HEK293 (cell line): Measurements from ENCODE around the gene THBS3.

Source experiments
- GLIS2 ChIP-seq: fragments of 450-650 bp; formaldehyde crosslinking; IDR thresholded peaks from 2 replicates; pipeline ENCODE4 v1.5.1; 2016; ENCODE audit warnings: missing biosample characterization, missing genetic modification characterization
- PBX3 ChIP-seq: sonication (generic); formaldehyde crosslinking; IDR thresholded peaks from 2 replicates; pipeline ENCODE4 v1.8.1; 2022; ENCODE audit warnings: mild to moderate bottlenecking, moderate library complexity, missing genetic modification reagents
- RBAK ChIP-seq: fragments of 450-650 bp; formaldehyde crosslinking; IDR thresholded peaks from 2 replicates; pipeline ENCODE4 v1.5.1; 2016; ENCODE audit warnings: missing biosample characterization, missing genetic modification characterization
- SCRT2 ChIP-seq: fragments of 450-650 bp; formaldehyde crosslinking; IDR thresholded peaks from 2 replicates; pipeline ENCODE4 v1.5.1; 2016; ENCODE audit warnings: missing biosample characterization, missing genetic modification characterization
- SETDB1 ChIP-seq: IDR thresholded peaks from one replicate; pipeline ENCODE4 v1.6.1; 2017; ENCODE audit warnings: mild to moderate bottlenecking, low read length, moderate library complexity, mixed read lengths; ENCODE audit not compliant: insufficient read length
- SP7 ChIP-seq: fragments of 450-650 bp; formaldehyde crosslinking; IDR thresholded peaks from 2 replicates; pipeline ENCODE4 v1.5.1; 2016; ENCODE audit warnings: missing biosample characterization, missing genetic modification characterization
- ZBTB21 ChIP-seq: fragments of 450-650 bp; formaldehyde crosslinking; IDR thresholded peaks from 2 replicates; pipeline ENCODE4 v1.5.1; 2017; ENCODE audit warnings: missing biosample characterization, missing genetic modification characterization
- ZBTB8A ChIP-seq: fragments of 450-650 bp; formaldehyde crosslinking; IDR thresholded peaks from 2 replicates; pipeline ENCODE4 v1.5.1; 2016; ENCODE audit warnings: missing biosample characterization, missing genetic modification characterization
- ZNF132 ChIP-seq: fragments of 450-650 bp; formaldehyde crosslinking; IDR thresholded peaks from 2 replicates; pipeline ENCODE4 v1.5.1; 2017; ENCODE audit warnings: missing biosample characterization, missing genetic modification characterization, borderline replicate concordance
- ZNF174 ChIP-seq: fragments of 450-650 bp; formaldehyde crosslinking; IDR thresholded peaks from 2 replicates; pipeline ENCODE4 v1.5.0; 2017; ENCODE audit warnings: missing biosample characterization, mild to moderate bottlenecking, missing genetic modification characterization
- ZNF184 ChIP-seq: fragments of 450-650 bp; IDR thresholded peaks from 2 replicates; pipeline ENCODE4 v1.5.1; 2018; ENCODE audit warnings: missing biosample characterization, mild to moderate bottlenecking, missing genetic modification characterization
- ZNF214 ChIP-seq: fragments of 450-650 bp; formaldehyde crosslinking; IDR thresholded peaks from 2 replicates; pipeline ENCODE4 v1.5.1; 2017; ENCODE audit warnings: missing biosample characterization, mild to moderate bottlenecking, missing genetic modification characterization, borderline replicate concordance
- ZNF239 ChIP-seq: fragments of 450-650 bp; formaldehyde crosslinking; IDR thresholded peaks from 2 replicates; pipeline ENCODE4 v1.5.1; 2016; ENCODE audit warnings: missing biosample characterization, missing genetic modification characterization
- ZNF24 ChIP-seq: fragments of 450-650 bp; formaldehyde crosslinking; IDR thresholded peaks from 2 replicates; pipeline ENCODE4 v1.5.1; 2016; ENCODE audit warnings: missing biosample characterization, missing genetic modification characterization
- ZNF311 ChIP-seq: fragments of 450-650 bp; formaldehyde crosslinking; IDR thresholded peaks from 2 replicates; pipeline ENCODE4 v1.5.1; 2017; ENCODE audit warnings: missing biosample characterization, missing genetic modification characterization, borderline replicate concordance
- ZNF37A ChIP-seq: fragments of 450-650 bp; IDR thresholded peaks from 2 replicates; pipeline ENCODE4 v1.5.1; 2018; ENCODE audit warnings: missing biosample characterization, missing genetic modification characterization
- ZNF423 ChIP-seq: fragments of 450-650 bp; formaldehyde crosslinking; IDR thresholded peaks from 2 replicates; pipeline ENCODE4 v1.5.1; 2016; ENCODE audit warnings: missing biosample characterization, missing genetic modification characterization
- ZNF449 ChIP-seq: fragments of 450-650 bp; formaldehyde crosslinking; IDR thresholded peaks from 2 replicates; pipeline ENCODE4 v1.5.1; 2017; ENCODE audit warnings: missing biosample characterization, mild to moderate bottlenecking, missing genetic modification characterization, moderate library complexity
- ZNF473 ChIP-seq: fragments of 450-650 bp; formaldehyde crosslinking; IDR thresholded peaks from 2 replicates; pipeline ENCODE4 v1.5.1; 2017; ENCODE audit warnings: missing biosample characterization, missing genetic modification characterization
- ZNF48 ChIP-seq: fragments of 450-650 bp; formaldehyde crosslinking; IDR thresholded peaks from 2 replicates; pipeline ENCODE4 v1.5.1; 2016; ENCODE audit warnings: missing biosample characterization, missing genetic modification characterization
- ZNF544 ChIP-seq: fragments of 450-650 bp; formaldehyde crosslinking; IDR thresholded peaks from 2 replicates; pipeline ENCODE4 v1.5.0; 2017; ENCODE audit warnings: missing biosample characterization, missing genetic modification characterization
- ZNF548 ChIP-seq: fragments of 450-650 bp; formaldehyde crosslinking; IDR thresholded peaks from 2 replicates; pipeline ENCODE4 v1.5.1; 2016; ENCODE audit warnings: missing biosample characterization, missing genetic modification characterization
- ZNF549 ChIP-seq: fragments of 450-650 bp; IDR thresholded peaks from 2 replicates; pipeline ENCODE4 v1.5.1; 2018; ENCODE audit warnings: missing biosample characterization, missing genetic modification characterization, mild to moderate bottlenecking, inconsistent platforms, moderate library complexity
- ZNF558 ChIP-seq: fragments of 450-650 bp; formaldehyde crosslinking; IDR thresholded peaks from 2 replicates; pipeline ENCODE4 v1.5.1; 2016; ENCODE audit warnings: missing biosample characterization, missing genetic modification characterization
- ZNF621 ChIP-seq: fragments of 450-650 bp; formaldehyde crosslinking; IDR thresholded peaks from 2 replicates; pipeline ENCODE4 v1.5.1; 2017; ENCODE audit warnings: missing biosample characterization, missing genetic modification characterization
- ZNF629 ChIP-seq: fragments of 450-650 bp; formaldehyde crosslinking; IDR thresholded peaks from 2 replicates; pipeline ENCODE4 v1.5.1; 2017; ENCODE audit warnings: missing biosample characterization, missing genetic modification characterization
- ZNF639 ChIP-seq: fragments of 450-650 bp; formaldehyde crosslinking; IDR thresholded peaks from 2 replicates; pipeline ENCODE4 v1.5.1; 2016; ENCODE audit warnings: missing biosample characterization, missing genetic modification characterization
- ZNF654 ChIP-seq: fragments of 450-650 bp; formaldehyde crosslinking; IDR thresholded peaks from 2 replicates; pipeline ENCODE4 v1.5.1; 2016; ENCODE audit warnings: low read depth, missing biosample characterization, missing genetic modification characterization
- ZNF664 ChIP-seq: fragments of 450-650 bp; formaldehyde crosslinking; IDR thresholded peaks from 2 replicates; pipeline ENCODE4 v1.5.1; 2016; ENCODE audit warnings: missing biosample characterization, missing genetic modification characterization
- ZNF677 ChIP-seq: fragments of 450-650 bp; IDR thresholded peaks from 2 replicates; pipeline ENCODE4 v1.5.0; 2018; ENCODE audit warnings: missing biosample characterization, mild to moderate bottlenecking, missing genetic modification characterization, moderate library complexity
- ZNF768 ChIP-seq: fragments of 450-650 bp; formaldehyde crosslinking; IDR thresholded peaks from 2 replicates; pipeline ENCODE4 v1.5.1; 2018; ENCODE audit warnings: missing biosample characterization, mild to moderate bottlenecking, missing genetic modification characterization
- ZNF792 ChIP-seq: fragments of 450-650 bp; formaldehyde crosslinking; IDR thresholded peaks from 2 replicates; pipeline ENCODE4 v1.5.1; 2016; ENCODE audit warnings: missing biosample characterization, missing genetic modification characterization
- ZSCAN16 ChIP-seq: fragments of 450-650 bp; formaldehyde crosslinking; IDR thresholded peaks from 2 replicates; pipeline ENCODE4 v1.5.1; 2016; ENCODE audit warnings: missing biosample characterization, missing genetic modification characterization
- TF ChIP-seq, protein P1 (sequence below): fragments of 450-650 bp; formaldehyde crosslinking; IDR thresholded peaks from 2 replicates; pipeline ENCODE4; 2016; ENCODE audit warnings: missing biosample characterization, missing genetic modification characterization
- TF ChIP-seq, protein P2 (sequence below): fragments of 450-650 bp; formaldehyde crosslinking; IDR thresholded peaks from 2 replicates; pipeline ENCODE4 v1.5.1; 2016; ENCODE audit warnings: missing biosample characterization, missing genetic modification characterization

Gene THBS3

GRCh38 chr1:155206891-155207805, 549 bp downstream of the THBS3 start (continued):
- TF ChIP-seq ZSCAN16 (tag by site-specific recombination) (no peak), ZNF423 (tag by site-specific recombination) (no peak), ZNF132 (no peak), SETDB1 (no peak), GLIS2 (tag by site-specific recombination) (peak; percentile 59), ZNF549 (no peak), ZNF449 (no peak), RBAK (tag by site-specific recombination) (no peak), ZNF768 (no peak), ZNF174 (no peak), ZNF184 (tag by site-specific recombination) (no peak), ZNF654 (tag by site-specific recombination) (peak; percentile 58), ZNF639 (tag by site-specific recombination) (no peak), ZNF548 (tag by site-specific recombination) (no peak), ZNF677 (no peak), ZNF311 (tag by site-specific recombination) (no peak), ZBTB8A (tag by site-specific recombination) (0 out of 2 replicates have a peak, but pooled peaks have one; percentile 25), ZNF24 (tag by site-specific recombination) (no peak), PBX3 (CRISPR knock-in tag) (no peak), ZNF37A (tag by site-specific recombination) (no peak), ZNF664 (tag by site-specific recombination) (no peak), ZNF214 (no peak), SP7 (tag by site-specific recombination) (peak; percentile 24; the same call in 1 of the 2 replicates), SCRT2 (tag by site-specific recombination) (no peak), ZNF473 (tag by site-specific recombination) (no peak), ZBTB21 (tag by site-specific recombination) (no peak; the same call in 1 of the 2 replicates), ZNF558 (tag by site-specific recombination) (no peak), ZNF629 (tag by site-specific recombination) (peak; percentile 16; the same call in 1 of the 2 replicates), ZNF239 (tag by site-specific recombination) (no peak), ZNF792 (tag by site-specific recombination) (no peak), ZNF544 (tag by site-specific recombination) (no peak), ZNF621 (tag by site-specific recombination) (no peak), ZNF48 (no peak)
- TF ChIP-seq, protein P1, sequence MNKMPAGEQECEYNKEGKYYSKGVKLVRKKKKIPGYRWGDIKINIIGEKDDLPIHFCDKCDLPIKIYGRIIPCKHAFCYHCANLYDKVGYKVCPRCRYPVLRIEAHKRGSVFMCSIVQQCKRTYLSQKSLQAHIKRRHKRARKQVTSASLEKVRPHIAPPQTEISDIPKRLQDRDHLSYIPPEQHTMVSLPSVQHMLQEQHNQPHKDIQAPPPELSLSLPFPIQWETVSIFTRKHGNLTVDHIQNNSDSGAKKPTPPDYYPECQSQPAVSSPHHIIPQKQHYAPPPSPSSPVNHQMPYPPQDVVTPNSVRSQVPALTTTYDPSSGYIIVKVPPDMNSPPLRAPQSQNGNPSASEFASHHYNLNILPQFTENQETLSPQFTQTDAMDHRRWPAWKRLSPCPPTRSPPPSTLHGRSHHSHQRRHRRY: no peak
- TF ChIP-seq, protein P2, sequence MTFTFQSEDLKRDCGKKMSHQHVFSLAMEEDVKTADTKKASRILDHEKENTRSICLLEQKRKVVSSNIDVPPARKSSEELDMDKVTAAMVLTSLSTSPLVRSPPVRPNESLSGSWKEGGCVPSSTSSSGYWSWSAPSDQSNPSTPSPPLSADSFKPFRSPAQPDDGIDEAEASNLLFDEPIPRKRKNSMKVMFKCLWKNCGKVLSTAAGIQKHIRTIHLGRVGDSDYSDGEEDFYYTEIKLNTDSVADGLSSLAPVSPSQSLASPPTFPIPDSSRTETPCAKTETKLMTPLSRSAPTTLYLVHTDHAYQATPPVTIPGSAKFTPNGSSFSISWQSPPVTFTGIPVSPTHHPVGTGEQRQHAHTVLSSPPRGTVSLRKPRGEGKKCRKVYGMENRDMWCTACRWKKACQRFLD (tag by site-specific recombination): no peak
